GM23248 (cell line): ENCODE data around the gene TPCN1.

Experiments used
- EZH2 ChIP-seq: fragments of 200-600 bp; sonication (generic); IDR thresholded peaks from 2 replicates; pipeline ENCODE4 v1.6.1; 2018; ENCODE audit warnings: antibody characterized with exemption, mild to moderate bottlenecking; ENCODE audit not compliant: insufficient read depth, poor library complexity, severe bottlenecking
- EZH2phosphoT487 ChIP-seq: fragments of 200-600 bp; sonication (generic); IDR thresholded peaks from 2 replicates; pipeline ENCODE4 v1.6.1; 2018; ENCODE audit warnings: antibody characterized with exemption, moderate library complexity, mild to moderate bottlenecking, low read depth; ENCODE audit not compliant: insufficient read depth

DNA sequence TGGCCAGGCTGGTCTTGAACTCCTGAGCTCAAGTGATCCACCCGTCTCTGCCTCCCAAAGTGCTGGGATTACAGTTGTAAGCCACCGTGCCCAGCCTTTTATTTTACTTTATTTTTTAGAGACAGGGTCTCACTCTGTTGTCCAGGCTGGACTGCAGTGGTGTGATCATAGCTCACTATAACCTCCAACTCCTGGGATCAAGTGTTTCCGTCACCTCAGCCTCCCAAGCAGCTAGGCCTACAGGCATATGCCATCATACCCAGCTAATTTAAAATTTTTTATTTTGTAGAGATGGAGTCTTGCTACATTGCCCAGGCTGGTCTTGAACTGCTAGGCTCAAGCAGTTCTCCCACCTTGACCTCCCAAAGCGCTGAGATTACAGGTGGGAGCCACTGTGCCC is 3.7 kb downstream of the TPCN1 start:
- TF ChIP-seq EZH2 (no peak), EZH2phosphoT487 (no peak)
